HEK293T (cell line): ENCODE data around the gene CUX1.

Experiments used
- ARNT ChIP-seq: fragments of 450-650 bp; IDR thresholded peaks from 2 replicates; pipeline ENCODE4 v1.6.1; 2017; ENCODE audit warnings: mild to moderate bottlenecking
- FOXA1 ChIP-seq: fragments of 450-650 bp; IDR thresholded peaks from 2 replicates; pipeline ENCODE4 v1.6.1; 2016; ENCODE audit warnings: mild to moderate bottlenecking
- SUZ12 ChIP-seq: fragments of 450-650 bp; IDR thresholded peaks from 2 replicates; pipeline ENCODE4 v1.6.1; 2016; ENCODE audit warnings: mild to moderate bottlenecking

GRCh38 chr7:101803203-101804087, 14.0 kb upstream of the CUX1 start:
- TF ChIP-seq ARNT = no peak
- no peak for TF ChIP-seq SUZ12
- TF ChIP-seq FOXA1 = no peak
